Measurements from ENCODE around the gene SUPT5H.

DNA sequence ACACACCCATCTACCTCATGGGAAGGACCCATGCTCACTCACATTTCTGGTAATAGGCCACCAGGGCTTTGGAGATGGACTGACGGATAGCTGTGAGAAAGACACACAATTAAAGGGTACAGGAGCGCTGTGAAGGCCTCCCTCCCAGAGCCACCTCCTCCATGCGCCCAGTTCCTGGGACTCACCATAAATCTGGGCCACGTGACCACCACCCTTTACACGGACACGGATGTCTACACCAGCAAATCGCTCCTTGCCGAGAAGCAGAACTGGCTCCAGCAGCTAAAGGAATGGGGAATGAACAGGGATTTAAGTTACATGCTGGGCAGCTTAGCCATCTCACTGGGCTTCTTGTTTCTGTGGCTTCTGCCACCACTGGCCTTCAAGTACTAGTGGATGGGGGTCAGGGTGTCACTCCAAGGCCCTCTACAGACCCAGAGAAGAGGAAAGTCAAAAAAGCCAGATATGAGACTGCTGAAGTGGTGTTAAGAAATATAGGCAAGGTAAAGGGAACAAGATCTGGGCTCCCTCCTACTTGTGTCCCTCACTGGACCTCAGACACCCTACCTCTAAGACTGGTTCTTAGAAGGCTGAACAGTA, 11.8 kb upstream of the SUPT5H start:
- TF ChIP-seq ZNF274 (CRISPR knock-in tag; IDR thresholded peaks at IDR 0.05) (no peak), CEBPB (IDR thresholded peaks at IDR 0.05; ENCODE audit: borderline replicate concordance, low read depth, low read length) (no peak), HOXD1 (CRISPR knock-in tag; IDR thresholded peaks at IDR 0.05) (no peak), ZNF335 (CRISPR knock-in tag; IDR thresholded peaks at IDR 0.05) (no peak)
